ENCODE measurements around the gene TBX15.

The TBX15 gene

GRCh38 chr1:118937413-118938072, 50.6 kb downstream of the TBX15 start:
- TF ChIP-seq, protein P1, sequence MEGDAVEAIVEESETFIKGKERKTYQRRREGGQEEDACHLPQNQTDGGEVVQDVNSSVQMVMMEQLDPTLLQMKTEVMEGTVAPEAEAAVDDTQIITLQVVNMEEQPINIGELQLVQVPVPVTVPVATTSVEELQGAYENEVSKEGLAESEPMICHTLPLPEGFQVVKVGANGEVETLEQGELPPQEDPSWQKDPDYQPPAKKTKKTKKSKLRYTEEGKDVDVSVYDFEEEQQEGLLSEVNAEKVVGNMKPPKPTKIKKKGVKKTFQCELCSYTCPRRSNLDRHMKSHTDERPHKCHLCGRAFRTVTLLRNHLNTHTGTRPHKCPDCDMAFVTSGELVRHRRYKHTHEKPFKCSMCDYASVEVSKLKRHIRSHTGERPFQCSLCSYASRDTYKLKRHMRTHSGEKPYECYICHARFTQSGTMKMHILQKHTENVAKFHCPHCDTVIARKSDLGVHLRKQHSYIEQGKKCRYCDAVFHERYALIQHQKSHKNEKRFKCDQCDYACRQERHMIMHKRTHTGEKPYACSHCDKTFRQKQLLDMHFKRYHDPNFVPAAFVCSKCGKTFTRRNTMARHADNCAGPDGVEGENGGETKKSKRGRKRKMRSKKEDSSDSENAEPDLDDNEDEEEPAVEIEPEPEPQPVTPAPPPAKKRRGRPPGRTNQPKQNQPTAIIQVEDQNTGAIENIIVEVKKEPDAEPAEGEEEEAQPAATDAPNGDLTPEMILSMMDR (IDR thresholded peaks at IDR 0.05; ENCODE audit: low read depth, low read length, missing control alignments) = no peak
- DNase-seq (ENCODE audit: low read depth) = no peak
- H3K4me3 ChIP-seq (ENCODE audit: low read depth, low read length) = no peak overlapping the region

- no peak overlapping the region for H3K4me3 ChIP-seq (ENCODE audit: low read depth, low read length)
- TF ChIP-seq, protein P1 (IDR thresholded peaks at IDR 0.05; ENCODE audit: low read depth, low read length, missing control alignments) = no peak
- no peak for DNase-seq (ENCODE audit: low read depth)
Measured at GRCh38 chr1:118934706-118935105, 53.4 kb downstream of the TBX15 start.

GRCh38 chr1:118933051-118933781, 54.9 kb downstream of the TBX15 start:
- H3K4me3 ChIP-seq (ENCODE audit: low read depth, low read length) = no peak overlapping the region
- TF ChIP-seq, protein P1 (IDR thresholded peaks at IDR 0.05; ENCODE audit: low read depth, low read length, missing control alignments) = no peak
- no peak for DNase-seq (ENCODE audit: low read depth)

DNA sequence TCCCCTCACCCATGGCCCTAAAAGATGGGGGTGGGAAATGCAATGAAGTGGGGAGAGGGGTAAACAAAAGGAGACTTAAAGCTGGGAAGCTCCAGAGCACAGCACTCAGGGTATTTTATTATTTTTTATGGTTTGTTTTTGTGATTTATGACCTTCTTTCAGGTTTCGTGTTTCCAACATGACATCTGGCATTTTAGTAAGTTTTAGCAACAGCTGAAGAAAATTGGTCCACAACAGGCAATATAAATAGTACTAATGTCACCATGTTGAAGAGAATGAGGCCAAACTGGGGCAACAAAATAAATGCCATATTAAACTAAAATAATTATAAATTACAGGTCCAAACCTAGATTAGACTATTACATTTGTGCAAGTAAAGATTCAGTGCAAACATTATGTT, 56.3 kb downstream of the TBX15 start:
- TF ChIP-seq, protein P1 (IDR thresholded peaks at IDR 0.05; ENCODE audit: low read depth, low read length, missing control alignments) = no peak
- DNase-seq (ENCODE audit: low read depth) = no peak
- H3K4me3 ChIP-seq (ENCODE audit: low read depth, low read length) = no peak overlapping the region

GRCh38 chr1:118928739-118929554, 59.2 kb downstream of the TBX15 start:
- TF ChIP-seq, protein P1 (IDR thresholded peaks at IDR 0.05; ENCODE audit: low read depth, low read length, missing control alignments) = no peak
- DNase-seq (ENCODE audit: low read depth) = no peak
- no peak overlapping the region for H3K4me3 ChIP-seq (ENCODE audit: low read depth, low read length)

DNA sequence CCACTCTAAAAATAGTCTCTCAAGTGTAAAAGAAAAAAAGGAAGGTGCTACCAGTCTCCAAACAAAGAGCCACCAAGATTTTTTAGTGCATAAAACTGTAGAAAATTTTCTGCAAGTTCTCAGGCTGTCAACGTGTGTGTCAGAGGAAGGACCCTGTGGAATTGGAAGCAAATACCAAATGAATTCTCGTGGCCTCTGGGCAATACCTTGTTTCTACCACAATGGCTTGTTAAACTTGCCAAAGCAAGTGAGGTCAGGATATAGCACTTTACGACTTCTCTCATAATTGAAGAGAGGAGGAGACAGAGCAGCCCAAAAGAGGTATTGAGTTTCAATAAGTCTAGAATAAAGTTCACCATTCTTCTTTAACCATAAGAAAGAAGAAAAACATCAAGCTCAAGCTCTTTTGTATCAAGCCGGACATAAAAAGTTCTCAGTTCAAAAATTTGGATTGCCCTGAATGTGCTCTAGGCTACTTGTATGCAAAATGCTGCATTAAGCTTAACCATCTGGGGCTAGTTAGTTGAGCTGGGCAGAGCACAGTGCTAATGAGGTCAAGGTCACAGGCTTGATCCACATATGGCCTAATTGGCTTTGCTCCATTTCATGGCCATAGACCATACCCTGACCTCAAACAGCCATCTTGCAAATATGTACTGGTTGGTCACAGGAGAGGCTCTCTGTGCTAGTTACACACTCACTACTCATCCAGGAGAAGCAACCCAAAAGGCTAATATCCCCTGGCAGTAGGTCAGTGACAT, 60.5 kb downstream of the TBX15 start:
- TF ChIP-seq, protein P1 (IDR thresholded peaks at IDR 0.05; ENCODE audit: low read depth, low read length, missing control alignments) = no peak
- H3K4me3 ChIP-seq (ENCODE audit: low read depth, low read length) = no peak overlapping the region
- DNase-seq (ENCODE audit: low read depth) = no peak
